Measurements from ENCODE around the gene PROZ. TPM values are rescaled to one million over a fixed set of nuclear protein-coding genes. Genes with fewer than 3 reads are reported as not detected.

PROZ gene
- total RNA-seq, 1 donor from 2014 or later: not detected

DNA sequence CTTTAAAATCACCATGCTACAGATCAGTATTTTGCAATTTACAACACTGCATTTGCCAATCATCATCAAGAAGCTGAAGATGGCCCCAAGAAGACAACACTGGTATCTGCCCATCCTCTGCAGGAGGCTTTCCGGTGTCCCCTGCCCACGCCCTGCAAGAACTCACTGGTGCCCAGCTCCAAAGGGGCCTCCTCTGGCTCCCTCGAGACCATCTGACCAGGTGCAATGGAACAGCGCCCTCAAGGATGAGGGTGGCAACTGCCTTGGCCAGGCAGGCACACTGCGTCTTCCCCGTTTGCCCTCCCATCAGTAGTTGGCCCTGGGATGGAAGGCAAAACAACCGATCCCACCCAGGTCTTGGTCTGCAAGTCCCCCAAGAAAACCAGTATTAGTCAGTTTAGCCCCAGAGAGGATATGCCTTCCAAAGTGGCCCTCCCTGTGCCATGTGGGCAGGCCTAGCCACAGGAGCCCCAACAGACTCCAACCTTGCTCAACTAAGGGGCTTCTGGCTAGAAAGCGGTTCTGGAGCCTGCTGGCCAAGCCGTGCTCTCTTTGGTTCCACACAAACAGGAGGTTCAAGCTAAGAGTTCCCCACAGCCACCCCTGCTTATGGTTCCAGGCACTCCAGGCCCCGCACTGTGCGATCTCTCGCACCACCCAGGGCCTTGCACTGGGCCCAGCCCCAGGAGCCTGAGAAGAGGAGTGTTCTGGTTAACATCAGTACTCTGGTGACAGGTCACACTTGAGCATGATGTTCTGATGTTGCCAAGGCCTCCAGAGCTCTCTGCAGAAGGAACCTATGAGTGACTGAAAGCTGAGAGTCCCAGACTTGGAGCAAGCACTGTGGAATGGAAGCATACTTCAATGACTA is 45.3 kb downstream of the PROZ start:
- DNase-seq (ENCODE audit: low read depth): no peak

DNA sequence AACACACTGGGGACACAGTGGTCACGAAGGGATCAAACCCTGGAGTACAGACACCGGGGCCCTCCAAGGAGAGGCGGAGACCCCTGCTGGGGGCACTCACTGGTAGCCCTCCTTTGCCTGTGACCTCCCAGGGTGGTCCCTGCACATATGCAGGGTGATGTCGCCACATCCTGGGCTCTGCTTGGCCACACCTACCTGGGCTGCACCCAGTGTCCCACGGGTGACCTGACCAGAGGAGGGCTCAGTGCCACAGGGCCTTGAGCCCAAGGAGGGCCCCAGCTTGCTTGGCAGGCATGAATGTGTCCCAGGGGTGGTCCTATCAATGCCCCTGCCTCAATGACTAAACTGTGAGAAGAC is 45.9 kb downstream of the PROZ start:
- DNase-seq (ENCODE audit: low read depth): no peak

GRCh38 chr13:113205428-113205931 is 47.0 kb downstream of the PROZ start:
- no peak for DNase-seq (ENCODE audit: low read depth)

DNA sequence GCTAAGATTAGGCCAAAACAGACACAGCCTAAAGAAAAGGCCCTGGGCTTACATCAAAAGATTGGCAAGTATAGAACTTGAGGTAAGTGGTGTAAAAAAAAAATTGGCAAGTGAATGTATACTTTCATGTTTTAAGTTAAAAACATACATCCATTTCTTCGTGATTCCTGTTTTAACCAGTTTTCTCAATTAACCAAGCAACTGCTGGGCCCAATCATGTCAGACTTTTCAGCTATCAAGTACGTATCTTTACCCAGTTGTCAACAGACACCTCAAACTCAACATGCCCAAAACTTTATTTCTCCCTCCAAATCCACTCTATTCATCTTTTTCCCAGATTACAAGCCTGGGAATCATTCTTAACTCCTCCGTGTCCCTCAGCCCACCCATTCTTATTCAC is 49.0 kb downstream of the PROZ start:
- no peak for DNase-seq (ENCODE audit: low read depth)

DNA sequence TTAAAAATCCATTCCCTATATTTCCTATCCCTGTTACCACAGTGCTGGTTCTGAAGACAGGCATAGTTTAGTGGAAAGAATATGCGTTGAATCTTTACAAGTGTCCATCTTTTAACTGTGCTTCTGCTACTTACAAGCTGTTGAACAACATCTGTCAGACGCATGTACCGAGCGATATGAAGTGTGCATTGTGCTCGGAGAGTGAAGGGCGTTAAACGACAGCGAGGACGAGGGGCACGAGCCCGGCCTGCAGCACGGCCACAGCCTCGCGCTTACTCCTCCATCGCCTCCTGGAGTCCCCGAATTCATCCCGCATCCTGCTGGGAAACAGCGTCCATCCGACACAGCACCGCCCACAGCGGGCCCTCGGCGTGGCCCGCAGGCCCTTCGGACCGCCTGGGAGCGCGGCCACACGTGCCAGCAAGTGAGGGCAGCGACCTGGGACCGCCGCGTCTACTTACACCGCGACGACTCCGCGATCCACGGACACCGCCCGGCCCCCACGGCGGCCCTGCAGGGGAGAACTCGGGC is 49.5 kb downstream of the PROZ start:
- peak; percentile 62 for DNase-seq (ENCODE audit: low read depth)

DNA sequence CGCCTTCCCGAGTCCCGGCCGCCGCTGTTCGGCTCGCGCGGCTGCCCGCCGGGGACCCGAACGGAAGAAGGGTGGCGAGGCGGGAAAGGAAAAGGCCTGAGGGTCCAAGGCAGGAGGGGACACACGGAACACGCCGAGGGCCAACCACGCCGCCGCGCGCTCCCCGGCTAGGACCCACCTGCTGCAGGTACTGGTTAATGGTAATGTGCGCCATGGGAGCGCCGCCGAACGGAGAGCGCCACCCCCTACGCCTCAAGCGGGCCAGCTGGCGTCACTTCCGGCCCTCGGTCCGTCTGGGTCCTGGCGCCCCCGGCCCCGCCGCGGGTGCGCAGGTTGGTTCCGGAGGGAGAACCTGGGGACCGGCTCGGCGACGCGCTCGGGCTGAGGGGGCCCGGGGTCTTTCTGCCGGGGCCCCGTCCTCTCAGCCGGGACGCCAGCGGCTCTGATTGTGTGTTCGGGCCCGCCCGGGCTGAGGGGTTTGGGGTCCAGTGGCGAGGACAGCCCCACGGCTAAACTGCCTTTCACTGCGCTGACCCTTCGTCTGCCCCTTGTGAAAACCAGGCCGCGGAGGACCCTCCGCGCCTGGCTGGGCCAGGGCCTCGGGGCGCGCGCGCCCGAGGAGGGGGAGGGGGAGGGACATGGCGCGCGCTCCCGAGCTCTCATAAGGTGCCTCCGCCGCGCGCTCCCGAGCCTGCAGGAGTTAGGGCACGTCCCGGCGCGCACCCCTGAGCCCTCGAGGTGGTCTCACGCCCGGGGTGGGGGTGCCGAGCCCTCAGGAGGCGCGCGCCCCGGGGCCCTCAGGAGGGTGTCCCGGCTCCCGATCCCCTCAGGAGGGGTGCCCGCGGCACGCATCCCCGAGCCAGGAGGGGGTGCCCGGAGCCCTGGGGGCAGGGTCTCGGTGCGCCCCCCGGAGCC is 50.2 kb downstream of the PROZ start, which contains the start of gene PCID2:
PCID2 (minus strand) TSS at position 249 of the 915 bp plus-strand sequence; CDS start at position 214, 35 bp downstream.
- DNase-seq (ENCODE audit: low read depth): peak; percentile 91

- peak; percentile 84 for DNase-seq (ENCODE audit: low read depth)
Observed at GRCh38 chr13:113209336-113209758, 50.9 kb downstream of the PROZ start, which contains the start of gene CUL4A. CUL4A (plus strand) TSS chr13:113209613; CDS start chr13:113209628, 15 bp downstream.

DNA sequence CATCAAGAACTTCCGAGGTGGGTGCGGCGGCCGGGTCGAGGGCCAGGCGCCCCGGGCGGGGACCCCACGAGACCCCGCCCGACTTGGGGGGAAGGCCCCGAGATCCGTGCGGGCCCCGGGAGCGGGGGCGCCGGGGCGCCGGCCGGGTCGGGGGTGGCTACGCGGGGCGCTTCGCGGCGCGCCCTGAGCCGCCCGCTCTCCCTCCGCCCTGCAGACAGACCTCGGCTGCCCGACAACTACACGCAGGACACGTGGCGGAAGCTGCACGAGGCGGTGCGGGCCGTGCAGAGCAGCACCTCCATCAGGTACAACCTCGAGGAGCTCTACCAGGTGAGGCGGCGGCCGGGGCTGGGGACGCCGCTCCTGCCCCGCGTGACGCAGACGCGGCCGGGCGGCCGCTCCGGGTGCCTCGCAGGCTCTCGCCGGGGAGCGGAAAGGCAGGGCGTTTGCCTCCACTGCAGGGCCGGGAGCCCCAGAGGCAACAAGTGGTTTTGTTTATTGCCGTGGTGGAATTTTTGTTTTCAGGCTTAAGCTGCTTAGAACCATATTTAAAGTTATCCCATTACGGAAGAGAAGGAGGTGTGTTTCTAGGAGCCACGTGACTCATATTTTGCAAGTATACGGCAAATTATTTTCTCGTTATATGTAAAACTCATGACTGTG is 51.4 kb downstream of the PROZ start:
- DNase-seq (ENCODE audit: low read depth): peak; percentile 60

GRCh38 chr13:113210833-113211232 is 52.4 kb downstream of the PROZ start:
- DNase-seq (ENCODE audit: low read depth): no peak

DNA sequence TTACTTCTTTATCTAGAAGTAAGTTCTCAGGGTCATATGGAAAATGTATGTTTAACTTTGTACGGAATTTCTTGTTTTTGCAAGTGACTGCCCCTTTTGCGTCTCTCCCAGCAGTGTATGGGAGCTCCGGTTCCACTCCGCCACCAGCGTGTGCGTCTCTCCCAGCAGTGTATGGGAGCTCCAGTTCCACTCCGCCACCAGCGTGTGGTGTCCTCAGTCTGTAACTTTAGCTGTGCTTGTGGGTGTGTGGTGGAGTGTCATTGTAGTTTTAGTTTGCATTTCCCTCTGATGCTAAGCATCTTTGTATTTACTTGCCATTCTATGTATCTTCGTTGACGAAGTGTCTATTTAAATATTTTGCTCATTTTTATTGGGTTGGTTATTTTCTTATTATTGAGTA is 53.3 kb downstream of the PROZ start:
- DNase-seq (ENCODE audit: low read depth): no peak

- DNase-seq (ENCODE audit: low read depth): peak; percentile 71
Observed at GRCh38 chr13:113216254-113217048, 58.0 kb downstream of the PROZ start.

GRCh38 chr13:113218586-113218985 is 60.1 kb downstream of the PROZ start:
- DNase-seq (ENCODE audit: low read depth): peak; percentile 37

DNA sequence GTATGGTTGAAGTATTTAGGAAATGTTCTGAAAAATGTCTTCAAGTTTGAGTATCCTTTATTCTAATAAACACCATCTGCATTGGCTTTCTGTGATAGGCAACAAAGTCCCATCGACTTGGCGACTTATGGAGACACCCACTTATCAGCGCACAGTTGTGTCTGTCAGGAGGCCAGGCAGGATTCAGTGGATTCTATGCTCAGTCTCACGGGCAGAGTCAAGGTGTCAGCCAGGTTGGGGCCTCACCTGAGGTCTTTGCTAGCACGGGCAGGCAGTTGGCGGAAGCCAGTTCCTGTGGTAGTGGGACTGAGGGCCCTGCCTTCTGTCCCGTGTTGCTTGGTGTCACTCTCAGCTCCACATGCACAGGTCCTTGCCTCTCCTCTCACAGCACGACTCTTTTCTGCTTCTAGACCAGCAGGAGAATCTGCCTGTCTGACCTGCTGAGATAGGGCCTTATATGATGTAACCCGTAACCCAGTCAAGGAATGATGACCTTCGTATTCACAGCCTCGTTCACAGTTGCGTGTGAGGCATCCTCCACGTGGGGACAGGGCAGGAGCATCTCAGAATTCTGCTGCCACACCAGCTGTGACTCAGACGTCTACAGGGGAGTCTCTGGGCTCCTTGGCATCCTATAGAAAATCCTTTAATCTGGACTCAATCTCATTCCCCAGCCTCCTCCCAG is 61.0 kb downstream of the PROZ start:
- DNase-seq (ENCODE audit: low read depth): no peak

- no peak for DNase-seq (ENCODE audit: low read depth)
Observed at GRCh38 chr13:113220141-113220598, 61.7 kb downstream of the PROZ start.

DNA sequence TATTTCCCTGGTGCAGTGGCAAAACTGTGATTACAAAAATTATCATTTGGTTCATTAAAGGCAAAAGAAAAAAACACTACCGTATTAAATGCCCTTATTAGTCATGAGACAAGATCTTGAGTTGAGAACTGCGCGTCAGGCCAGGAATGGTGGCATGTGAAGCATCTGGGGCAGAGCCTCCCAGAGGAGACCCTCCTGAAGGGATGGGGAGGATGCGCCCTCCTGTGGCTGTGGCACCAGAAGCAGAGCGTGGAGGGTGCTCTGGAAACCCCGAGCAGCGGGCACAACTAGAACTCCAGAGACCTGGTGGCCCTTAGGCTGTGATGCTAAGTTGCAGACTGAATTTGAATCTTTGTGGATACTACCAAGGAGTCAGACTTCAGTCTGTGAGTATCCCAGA is 62.4 kb downstream of the PROZ start:
- peak; percentile 30 for DNase-seq (ENCODE audit: low read depth)

Data from myocyte (in vitro differentiated cells).